Body of pancreas (tissue), 4 donors: ENCODE measurements around the gene PRMT7.

ENCODE experiments used
- CTCF ChIP-seq, 7 experiments: fragments of 450-650 bp in 4 of 7; fragments of 200-600 bp in 3 of 7; sonication (generic) in 3 of 7; IDR thresholded peaks; one replicate each; pipeline ENCODE4 v1.5.1; 2016 to 2019; ENCODE audit warnings: antibody characterized with exemption in 7 of 7
- POLR2A ChIP-seq, 3 donors: fragments of 450-650 bp; IDR thresholded peaks; one replicate each; pipeline ENCODE4 v1.6.1; 2016; ENCODE audit warnings: antibody characterized with exemption in 3 of 3, mild to moderate bottlenecking in 2 of 3

- TF ChIP-seq CTCF (IDR thresholded peaks at IDR 0.05), result no peak
- TF ChIP-seq POLR2A (IDR thresholded peaks at IDR 0.05), result no peak
These were observed 57.1 kb downstream of the PRMT7 start for GRCh38 chr16:68367891-68368290.
